Measurements from ENCODE around the gene GLIPR1L1.

DNA sequence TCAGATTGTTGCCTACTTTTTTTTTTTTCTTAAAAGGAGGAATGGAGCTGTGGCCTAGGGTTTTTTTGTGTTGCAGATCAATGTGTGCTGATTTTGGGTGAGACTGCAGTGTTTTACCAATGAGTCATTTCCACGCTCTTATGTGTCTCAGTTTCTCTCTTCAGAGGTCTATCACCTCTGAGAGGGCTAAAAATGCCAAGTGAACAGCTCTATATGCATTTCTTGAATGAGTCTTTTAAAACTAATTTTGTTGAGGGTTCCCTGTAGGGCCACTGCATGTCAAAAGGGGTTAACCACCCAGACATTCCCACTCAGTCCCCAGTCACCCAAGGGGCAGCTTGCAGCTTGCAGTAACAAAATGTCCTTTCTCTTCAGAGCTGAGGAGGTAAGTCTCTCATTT is 32.2 kb downstream of the GLIPR1L1 start:
- TF ChIP-seq, protein P1, sequence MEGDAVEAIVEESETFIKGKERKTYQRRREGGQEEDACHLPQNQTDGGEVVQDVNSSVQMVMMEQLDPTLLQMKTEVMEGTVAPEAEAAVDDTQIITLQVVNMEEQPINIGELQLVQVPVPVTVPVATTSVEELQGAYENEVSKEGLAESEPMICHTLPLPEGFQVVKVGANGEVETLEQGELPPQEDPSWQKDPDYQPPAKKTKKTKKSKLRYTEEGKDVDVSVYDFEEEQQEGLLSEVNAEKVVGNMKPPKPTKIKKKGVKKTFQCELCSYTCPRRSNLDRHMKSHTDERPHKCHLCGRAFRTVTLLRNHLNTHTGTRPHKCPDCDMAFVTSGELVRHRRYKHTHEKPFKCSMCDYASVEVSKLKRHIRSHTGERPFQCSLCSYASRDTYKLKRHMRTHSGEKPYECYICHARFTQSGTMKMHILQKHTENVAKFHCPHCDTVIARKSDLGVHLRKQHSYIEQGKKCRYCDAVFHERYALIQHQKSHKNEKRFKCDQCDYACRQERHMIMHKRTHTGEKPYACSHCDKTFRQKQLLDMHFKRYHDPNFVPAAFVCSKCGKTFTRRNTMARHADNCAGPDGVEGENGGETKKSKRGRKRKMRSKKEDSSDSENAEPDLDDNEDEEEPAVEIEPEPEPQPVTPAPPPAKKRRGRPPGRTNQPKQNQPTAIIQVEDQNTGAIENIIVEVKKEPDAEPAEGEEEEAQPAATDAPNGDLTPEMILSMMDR (IDR thresholded peaks at IDR 0.05): no peak
- TF ChIP-seq ZFX (IDR thresholded peaks at IDR 0.05; ENCODE audit: borderline replicate concordance): no peak

Data from 22Rv1 (cell line).